Spleen (tissue), 11 donors: ENCODE data around the gene RBMS1. TPM values are rescaled to one million over a fixed set of nuclear protein-coding genes. Genes with fewer than 3 reads are reported as not detected.

Experiments used
- DNase-seq: peaks from one replicate; pipeline ENCODE4 v3.0.0-alpha.2; 2020
- H3K27ac ChIP-seq, 8 donors: fragments of 200-600 bp; sonication (generic) in 7 of 8; 1 replicate in 4 of 8; 2 replicates in 4 of 8; pipeline versions ENCODE4 v1.5.0 to v1.8.0; 2016 to 2021; ENCODE audit warnings: inconsistent platforms in 4 of 8, mild to moderate bottlenecking in 4 of 8, moderate library complexity in 1 of 8
- H3K27me3 ChIP-seq, 7 donors: fragments of 200-600 bp; sonication (generic) in 6 of 7; replicated peaks in 1 of 7; 1 replicate in 4 of 7; 2 replicates in 3 of 7; pipeline versions ENCODE4 v1.5.0 to v1.8.0; 2016 to 2021; ENCODE audit warnings: inconsistent platforms in 3 of 7, mild to moderate bottlenecking in 1 of 7
- H3K36me3 ChIP-seq, 6 donors: fragments of 200-600 bp; sonication (generic) in 5 of 6; 1 replicate in 4 of 6; 2 replicates in 2 of 6; pipeline versions ENCODE4 v1.5.0 to v1.8.0; 2016 to 2021; ENCODE audit warnings: inconsistent platforms in 2 of 6
- H3K4me1 ChIP-seq, 6 donors: fragments of 200-600 bp; sonication (generic) in 5 of 6; 1 replicate in 3 of 6; 2 replicates in 3 of 6; pipeline versions ENCODE4 v1.5.0 to v1.8.0; 2016 to 2021; ENCODE audit warnings: inconsistent platforms in 3 of 6
- H3K4me3 ChIP-seq, 8 donors: fragments of 200-600 bp; sonication (generic) in 7 of 8; 1 replicate in 4 of 8; 2 replicates in 4 of 8; pipeline versions ENCODE4 v1.5.0 to v1.8.0; 2016 to 2021; ENCODE audit warnings: inconsistent platforms in 4 of 8, mild to moderate bottlenecking in 4 of 8, moderate library complexity in 2 of 8
- H3K9me3 ChIP-seq, 8 donors: fragments of 200-600 bp; sonication (generic) in 7 of 8; 1 replicate in 4 of 8; 2 replicates in 4 of 8; pipeline versions ENCODE4 v1.5.0 to v1.8.0; 2016 to 2021; ENCODE audit warnings: inconsistent platforms in 4 of 8
- CTCF ChIP-seq, 11 experiments: fragments of 200-600 bp in 7 of 11; fragments of 450-650 bp in 4 of 11; sonication (generic) in 4 of 11; IDR thresholded peaks in 8 of 11; conservative IDR thresholded peaks in 3 of 11; 1 replicate in 7 of 11; 2 replicates in 4 of 11; pipeline versions ENCODE4 v1.4.0 to v1.8.0; 2016 to 2021; ENCODE audit warnings: antibody characterized with exemption in 11 of 11, inconsistent platforms in 4 of 11, mild to moderate bottlenecking in 1 of 11
- POLR2A ChIP-seq, 3 donors: fragments of 450-650 bp; IDR thresholded peaks; one replicate each; pipeline ENCODE4 v1.5.1; 2017; ENCODE audit warnings: antibody characterized with exemption in 3 of 3, mild to moderate bottlenecking in 1 of 3
- POLR2AphosphoS5 ChIP-seq, 3 donors: sonication (generic); formaldehyde crosslinking; IDR thresholded peaks; one replicate each; pipeline ENCODE4 v1.5.1; 2017; ENCODE audit warnings: antibody characterized with exemption in 3 of 3
- WGBS, 5 donors: extraction: QIAGEN DNeasy Blood & Tissue Kit in 3 of 5; methylation state at CpG; one replicate each; pipeline versions ENCODE4 v1.1.5 to v1.1.7; 2013 to 2018; 5-methylcytosine and 5-hydroxymethylcytosine counted together
- intact Hi-C: fragments of 100-400 bp; cut with DNase I; formaldehyde crosslinking; loops from one replicate; pipeline ENCODE4 v1.15.0; 2023; ENCODE audit warnings: low total_unique reads
- polyA plus RNA-seq, 3 donors: library from polyadenylated mRNA; stranded (reverse); fragments of 200-250 nt; gene quantifications; one replicate each; pipeline ENCODE4 v1.2.1, GENCODE V29; 2013
- total RNA-seq, 7 donors: library from RNA; depleted of rRNA in 3 of 7; stranded (reverse); fragments of >200 nt in 3 of 7; fragmentation: NEBNext Ultra II Directional in 4 of 7; extraction: Animal tissue kit (Norgen Biotek cat#: 25700) in 4 of 7; gene quantifications; one replicate each; pipeline versions ENCODE4 v1.1.0 to v1.2.1, GENCODE V29; 2016 to 2021
- donor health status: healthy with polysubstance abuse.
- donor health status: DM: no; HTN: no; CAD: no; lungs with moderate emphysema.
- donor health status: DM: no; HTN: no; CAD: no.
- donor health status: Bipolar disorder and iron deficiency.
- donor health status: healthy.
- donor health status: DM: no; HTN: no; CAD: no.
- donor health status: DM: yes; HTN: yes; CAD: no.

RBMS1 gene
- total and polyA plus RNA-seq, 10 donors, result 18.8 to 151 (median 118) TPM

GRCh38 chr2:160308915-160309314 lies 184.7 kb downstream of the RBMS1 start:
- no peaks in the 10 kb centered on the region for H3K27me3 ChIP-seq
- peaks cover 0 to 97% (median 27%) of the 10 kb centered on the region in 6 donors for H3K36me3 ChIP-seq
- peaks cover 0 to 28% (median 7%) of the 10 kb centered on the region in 6 donors for H3K4me1 ChIP-seq
- no peak for DNase-seq
- no peak for TF ChIP-seq CTCF (IDR thresholded peaks at IDR 0.05 in 8 of 11, conservative IDR thresholded peaks at IDR 0.05 in 3 of 11)
- TF ChIP-seq POLR2AphosphoS5 (IDR thresholded peaks at IDR 0.05), result no peak
- TF ChIP-seq POLR2A (IDR thresholded peaks at IDR 0.05), result no peak
- no peaks in the 10 kb centered on the region for H3K9me3 ChIP-seq
- H3K4me3 ChIP-seq, result no peak overlapping the region
- intact Hi-C loops, result no loop called here
- peak overlapping the region in 1 of 8 donors; percentile 16 for H3K27ac ChIP-seq
- 88 to 100% (median 94%) methylated on average over 5 of the region's 5 CpGs for WGBS, 5 donors

- H3K4me1 ChIP-seq, result peaks cover 0 to 28% (median 9%) of the 10 kb centered on the region in 6 donors
- intact Hi-C loops, result no loop called here
- no peak overlapping the region for H3K27ac ChIP-seq
- DNase-seq, result no peak
- peaks cover 0 to 98% (median 27%) of the 10 kb centered on the region in 6 donors for H3K36me3 ChIP-seq
- no peak for TF ChIP-seq POLR2A (IDR thresholded peaks at IDR 0.05)
- no peak for TF ChIP-seq CTCF (IDR thresholded peaks at IDR 0.05 in 8 of 11, conservative IDR thresholded peaks at IDR 0.05 in 3 of 11)
- TF ChIP-seq POLR2AphosphoS5 (IDR thresholded peaks at IDR 0.05), result no peak
- no peaks in the 10 kb centered on the region for H3K27me3 ChIP-seq
- H3K4me3 ChIP-seq, result no peak overlapping the region
- no peaks in the 10 kb centered on the region for H3K9me3 ChIP-seq
- 96 to 97% (median 96%) methylated on average over 3 of the region's 3 CpGs for WGBS, 5 donors
Observed at GRCh38 chr2:160308476-160308875, 185.1 kb downstream of the RBMS1 start.

GRCh38 chr2:160306985-160307384 lies 186.6 kb downstream of the RBMS1 start:
- WGBS, 5 donors, result 82 to 90% (median 86%) methylated on average over 10 of the region's 10 CpGs
- intact Hi-C loops, result no loop called here
- Histone ChIP-seq H3K27me3 (no peaks in the 10 kb centered on the region), H3K27ac (peak overlapping the region in 1 of 8 donors; percentile 19), H3K9me3 (no peaks in the 10 kb centered on the region), H3K4me1 (peaks cover 0 to 28% (median 10%) of the 10 kb centered on the region in 6 donors), H3K4me3 (no peak overlapping the region), H3K36me3 (peaks cover 0 to 98% (median 30%) of the 10 kb centered on the region in 6 donors)
- TF ChIP-seq POLR2A (IDR thresholded peaks at IDR 0.05) (no peak), POLR2AphosphoS5 (IDR thresholded peaks at IDR 0.05) (no peak), CTCF (IDR thresholded peaks at IDR 0.05 in 8 of 11, conservative IDR thresholded peaks at IDR 0.05 in 3 of 11) (no peak)
- DNase-seq, result no peak

GRCh38 chr2:160305081-160305750 lies 188.4 kb downstream of the RBMS1 start:
- H3K9me3 ChIP-seq, result no peaks in the 10 kb centered on the region
- H3K27ac ChIP-seq, result peak overlapping the region in 3 of 8 donors; percentile 12 to 33 (median 14)
- intact Hi-C loops, result no loop called here
- H3K27me3 ChIP-seq, result no peaks in the 10 kb centered on the region
- 67 to 86% (median 76%) methylated on average over 4 of the region's 4 CpGs for WGBS, 5 donors
- peaks cover 0 to 27% (median 10%) of the 10 kb centered on the region in 6 donors for H3K4me1 ChIP-seq
- no peak for DNase-seq
- peaks cover 0 to 98% (median 31%) of the 10 kb centered on the region in 6 donors for H3K36me3 ChIP-seq
- TF ChIP-seq CTCF (IDR thresholded peaks at IDR 0.05 in 8 of 11, conservative IDR thresholded peaks at IDR 0.05 in 3 of 11), result no peak
- no peak for TF ChIP-seq POLR2A (IDR thresholded peaks at IDR 0.05)
- TF ChIP-seq POLR2AphosphoS5 (IDR thresholded peaks at IDR 0.05), result no peak
- H3K4me3 ChIP-seq, result no peak overlapping the region
